Measurements from ENCODE around the gene RALGPS2. TPM values are rescaled to one million over a fixed set of nuclear protein-coding genes. Genes with fewer than 3 reads are reported as not detected.

Gene RALGPS2
- total RNA-seq, 1 donor from 2014 or later = 7.5 TPM

GRCh38 chr1:178961868-178962267, 236.8 kb downstream of the RALGPS2 start:
- no peak for DNase-seq
- H3K9me3 ChIP-seq (replicated peaks) = peaks cover 15% of the 10 kb centered on the region
- no peaks in the 10 kb centered on the region for H3K27me3 ChIP-seq (ENCODE audit: low read depth)
- peaks cover 10% of the 10 kb centered on the region for H3K4me1 ChIP-seq
- H3K36me3 ChIP-seq = no peaks in the 10 kb centered on the region
- TF ChIP-seq CTCF (IDR thresholded peaks at IDR 0.05; ENCODE audit: borderline replicate concordance) = no peak
- no peak overlapping the region for H3K27ac ChIP-seq (replicated peaks)
- intact Hi-C loops (cut with micrococcal nuclease) = no loop called here
- no peak overlapping the region for H3K4me3 ChIP-seq

GRCh38 chr1:178962853-178963711, 238.0 kb downstream of the RALGPS2 start:
- H3K27ac ChIP-seq (replicated peaks) = peak overlapping the region; percentile 40
- DNase-seq = no peak
- intact Hi-C loops (cut with micrococcal nuclease) = no loop called here

GRCh38 chr1:178964469-178965330, 239.7 kb downstream of the RALGPS2 start:
- DNase-seq = no peak
- no peaks in the 10 kb centered on the region for H3K27me3 ChIP-seq (ENCODE audit: low read depth)
- H3K4me1 ChIP-seq = peaks cover 10% of the 10 kb centered on the region
- peaks cover 15% of the 10 kb centered on the region for H3K9me3 ChIP-seq (replicated peaks)
- no peaks in the 10 kb centered on the region for H3K36me3 ChIP-seq
- no peak for TF ChIP-seq CTCF (IDR thresholded peaks at IDR 0.05; ENCODE audit: borderline replicate concordance)
- H3K27ac ChIP-seq (replicated peaks) = no peak overlapping the region
- H3K4me3 ChIP-seq = no peak overlapping the region
- intact Hi-C loops (cut with micrococcal nuclease) = no loop called here

More at GRCh38 chr1:178962853-178963711, 238.0 kb downstream of the RALGPS2 start:
- H3K9me3 ChIP-seq (replicated peaks) = peaks cover 15% of the 10 kb centered on the region
- H3K4me1 ChIP-seq = peaks cover 10% of the 10 kb centered on the region
- H3K27me3 ChIP-seq (ENCODE audit: low read depth) = no peaks in the 10 kb centered on the region
- no peaks in the 10 kb centered on the region for H3K36me3 ChIP-seq
- TF ChIP-seq CTCF (IDR thresholded peaks at IDR 0.05; ENCODE audit: borderline replicate concordance) = no peak
- H3K4me3 ChIP-seq = no peak overlapping the region

- DNase-seq = no peak
- H3K27ac ChIP-seq (replicated peaks) = no peak overlapping the region
- no peaks in the 10 kb centered on the region for H3K36me3 ChIP-seq
- H3K9me3 ChIP-seq (replicated peaks) = peaks cover 15% of the 10 kb centered on the region
- intact Hi-C loops (cut with micrococcal nuclease) = no loop called here
- TF ChIP-seq CTCF (IDR thresholded peaks at IDR 0.05; ENCODE audit: borderline replicate concordance) = no peak
- no peak overlapping the region for H3K4me3 ChIP-seq
- H3K27me3 ChIP-seq (ENCODE audit: low read depth) = no peaks in the 10 kb centered on the region
- peaks cover 10% of the 10 kb centered on the region for H3K4me1 ChIP-seq
Observed at GRCh38 chr1:178966312-178966711, 241.3 kb downstream of the RALGPS2 start.

- H3K4me3 ChIP-seq = no peak overlapping the region
- H3K36me3 ChIP-seq = no peaks in the 10 kb centered on the region
- H3K27ac ChIP-seq (replicated peaks) = no peak overlapping the region
- peaks cover 8% of the 10 kb centered on the region for H3K4me1 ChIP-seq
- H3K27me3 ChIP-seq (ENCODE audit: low read depth) = no peaks in the 10 kb centered on the region
- intact Hi-C loops (cut with micrococcal nuclease) = no loop called here
- DNase-seq = no peak
- peaks cover 11% of the 10 kb centered on the region for H3K9me3 ChIP-seq (replicated peaks)
- TF ChIP-seq CTCF (IDR thresholded peaks at IDR 0.05; ENCODE audit: borderline replicate concordance) = no peak
Observed at GRCh38 chr1:178969226-178969987, 244.4 kb downstream of the RALGPS2 start.

Data from left ventricle myocardium inferior (tissue), 1 donor.